ENCODE data around the gene NCKAP5.

DNA sequence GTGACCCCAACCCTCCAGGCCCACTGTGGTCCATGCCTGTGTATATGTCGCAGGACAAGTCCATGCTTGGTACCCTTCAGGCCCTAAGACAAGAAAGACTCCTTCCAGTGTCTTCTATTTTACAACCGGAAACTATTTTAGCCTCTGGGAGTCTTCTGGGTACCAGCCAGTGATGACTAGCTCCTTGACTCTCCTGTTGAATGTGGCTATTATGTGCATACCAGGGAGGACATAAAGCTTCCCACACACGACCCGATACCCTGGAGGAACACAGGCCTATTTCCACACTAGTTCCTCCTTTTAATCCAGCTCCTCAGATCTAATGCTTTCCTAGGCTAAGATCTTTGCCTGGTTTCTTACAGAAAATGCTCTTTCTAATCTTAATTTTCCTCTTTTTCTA is 178.1 kb downstream of the NCKAP5 start:
- TF ChIP-seq CTCF (IDR thresholded peaks at IDR 0.05; ENCODE audit: poor library complexity) (no peak), EZH2 (IDR thresholded peaks at IDR 0.05; ENCODE audit: borderline replicate concordance) (no peak)
